IMR-90 (cell line): ENCODE results near the gene TREML2. TPM values are rescaled to one million over a fixed set of nuclear protein-coding genes. Genes with fewer than 3 reads are reported as not detected.

ENCODE experiments used
- ATAC-seq: fragments of 200-7000 bp; cut with Tn5 transposase; 2 replicates; pipeline ENCODE4 v1.9.1; 2020; ENCODE audit warnings: low read depth, mild to moderate bottlenecking, moderate library complexity
- BruUV-seq: library from RNA; stranded (reverse); fragments of 400-500 nt; replicated peaks from 2 replicates; lab custom pipeline; 2021; lab: Mats Ljungman, UMichigan
- CTCF ChIA-PET: fragments of 300-600 bp; formaldehyde crosslinking; extraction: SDS; loops from one replicate; lab custom pipeline; 2021; ENCODE audit warnings: antibody characterized with exemption; lab: Yijun Ruan, JAX
- POLR2A ChIA-PET: fragments of 300-600 bp; sonication (Branson Sonifier 250); formaldehyde crosslinking; loops from one replicate; lab custom pipeline; 2022; ENCODE audit warnings: antibody characterized with exemption; ENCODE audit not compliant: unreplicated experiment; lab: Charles Lee
- DNase-seq: peaks from one replicate; pipeline ENCODE4 v3.0.0; 2013
- H2AFZ ChIP-seq: replicated peaks from 2 replicates; pipeline ENCODE3; 2013; ENCODE audit warnings: low read length, mild to moderate bottlenecking; ENCODE audit not compliant: poor library complexity
- H2AK5ac ChIP-seq: 2 replicates; pipeline ENCODE4 v1.6.1; 2013; ENCODE audit warnings: low read depth, low read length, inconsistent platforms
- H2AK9ac ChIP-seq: replicated peaks from 2 replicates; pipeline ENCODE3; 2013; ENCODE audit warnings: mild to moderate bottlenecking, low read depth, low read length, moderate library complexity; ENCODE audit not compliant: poor library complexity
- H2BK120ac ChIP-seq: 2 replicates; pipeline ENCODE4 v1.6.1; 2013; ENCODE audit warnings: low read depth, low read length, inconsistent platforms
- H2BK15ac ChIP-seq: 3 replicates; pipeline ENCODE4 v1.6.1; 2013; ENCODE audit warnings: low read depth, low read length, inconsistent platforms
- H2BK20ac ChIP-seq: 2 replicates; pipeline ENCODE4 v1.6.1; 2013; ENCODE audit warnings: low read depth, mild to moderate bottlenecking, inconsistent platforms, low read length, moderate library complexity
- H2BK5ac ChIP-seq: 2 replicates; pipeline ENCODE4 v1.6.1; 2013; ENCODE audit warnings: mild to moderate bottlenecking, low read depth, low read length, inconsistent platforms; ENCODE audit not compliant: poor library complexity, severe bottlenecking
- H3K14ac ChIP-seq: replicated peaks from 2 replicates; pipeline ENCODE4 v1.6.1; 2013; ENCODE audit warnings: low read depth, low read length, inconsistent platforms
- H3K18ac ChIP-seq: 2 replicates; pipeline ENCODE4 v1.6.1; 2013; ENCODE audit warnings: low read depth, low read length, control low read depth
- H3K23ac ChIP-seq: 2 replicates; pipeline ENCODE4 v1.6.1; 2013; ENCODE audit warnings: low read depth, low read length, inconsistent platforms
- H3K27ac ChIP-seq: 2 replicates; pipeline ENCODE4 v1.5.1; 2013; ENCODE audit warnings: mild to moderate bottlenecking, control low read depth, low read length; ENCODE audit not compliant: insufficient read depth
- H3K27me3 ChIP-seq: 2 replicates; pipeline ENCODE4 v1.6.1; 2013; ENCODE audit warnings: low read length; ENCODE audit not compliant: control insufficient read depth, insufficient read depth
- H3K36me3 ChIP-seq: 2 replicates; pipeline ENCODE4 v1.6.1; 2013; ENCODE audit warnings: low read length, mixed read lengths; ENCODE audit not compliant: control insufficient read depth, insufficient read depth
- H3K4ac ChIP-seq: 2 replicates; pipeline ENCODE4 v1.6.1; 2013; ENCODE audit warnings: low read depth, low read length, inconsistent platforms
- H3K4me1 ChIP-seq: 2 replicates; pipeline ENCODE4 v1.6.1; 2013; ENCODE audit warnings: low read length, mixed read lengths; ENCODE audit not compliant: control insufficient read depth, insufficient read depth
- H3K4me2 ChIP-seq: 2 replicates; pipeline ENCODE4 v1.6.1; 2013; ENCODE audit warnings: low read depth, mild to moderate bottlenecking, control low read depth, low read length, moderate library complexity
- H3K4me3 ChIP-seq: 2 replicates; pipeline ENCODE4 v1.5.1; 2013; ENCODE audit warnings: low read depth, mild to moderate bottlenecking, control low read depth, low read length, moderate library complexity; ENCODE audit not compliant: insufficient read depth
- H3K56ac ChIP-seq: 2 replicates; pipeline ENCODE4 v1.6.1; 2013; ENCODE audit warnings: low read length, inconsistent platforms; ENCODE audit not compliant: insufficient read depth; ENCODE audit errors: extremely low read depth
- H3K79me1 ChIP-seq, 2 experiments: 2 replicates each; pipeline ENCODE4 v1.6.1; 2013; ENCODE audit warnings: low read length in 2 of 2, inconsistent platforms in 1 of 2, low read depth in 1 of 2
- H3K9ac ChIP-seq: 2 replicates; pipeline ENCODE4 v1.6.1; 2013; ENCODE audit warnings: low read depth, low read length, control low read depth
- H3K9me1 ChIP-seq: 2 replicates; pipeline ENCODE4 v1.6.1; 2013; ENCODE audit warnings: low read length, inconsistent platforms; ENCODE audit not compliant: insufficient read depth
- H3K9me3 ChIP-seq: 2 replicates; pipeline ENCODE4 v1.6.1; 2013; ENCODE audit warnings: low read length; ENCODE audit not compliant: control insufficient read depth, insufficient read depth
- H4K20me1 ChIP-seq: 2 replicates; pipeline ENCODE4 v1.6.1; 2013; ENCODE audit warnings: low read length, inconsistent platforms; ENCODE audit not compliant: insufficient read depth
- H4K5ac ChIP-seq: 2 replicates; pipeline ENCODE4 v1.6.1; 2013; ENCODE audit warnings: mild to moderate bottlenecking, low read depth, low read length, control low read depth
- H4K8ac ChIP-seq, 2 experiments: 2 replicates each; pipeline ENCODE4 v1.6.1; 2013; ENCODE audit warnings: low read depth in 2 of 2, low read length in 2 of 2, control low read depth in 1 of 2, inconsistent platforms in 1 of 2
- H4K91ac ChIP-seq: 2 replicates; pipeline ENCODE4 v1.6.1; 2013; ENCODE audit warnings: low read depth, low read length, inconsistent platforms; ENCODE audit not compliant: insufficient read depth
- CHD1 ChIP-seq: IDR thresholded peaks from 2 replicates; pipeline ENCODE4 v1.6.1; 2012; ENCODE audit warnings: low read depth, low read length, improper control_type of control experiment
- FOS ChIP-seq: fragments of 150-350 bp; IDR thresholded peaks from 2 replicates; pipeline ENCODE4 v1.6.1; 2016; ENCODE audit warnings: low read depth, low read length
- MXI1 ChIP-seq: IDR thresholded peaks from 2 replicates; pipeline ENCODE4 v1.6.1; 2012; ENCODE audit warnings: low read depth, mild to moderate bottlenecking, low read length, moderate library complexity, borderline replicate concordance
- NFE2L2 ChIP-seq: fragments of 150-350 bp; IDR thresholded peaks from 2 replicates; pipeline ENCODE4 v1.6.1; 2016; ENCODE audit warnings: low read depth, mild to moderate bottlenecking, low read length
- RFX5 ChIP-seq: IDR thresholded peaks from 2 replicates; pipeline ENCODE4 v1.8.0; 2012; ENCODE audit warnings: low read depth, mild to moderate bottlenecking, low read length, moderate library complexity
- WGBS, 2 experiments: methylation state at CpG; one replicate each; pipeline versions ENCODE4 v1.1.5 to v1.1.7; 2013; ENCODE audit warnings: missing lambda C conversion rate in 2 of 2; ENCODE audit not compliant: insufficient read length in 1 of 2; ENCODE audit errors: extremely low coverage in 2 of 2; 5-methylcytosine and 5-hydroxymethylcytosine counted together
- dilution Hi-C: fragments of 300-500 bp; cut with HindIII; formaldehyde crosslinking; loops from one replicate; pipeline ENCODE4 v1.14.3; 2018; ENCODE audit warnings: low sequenced_read_pairs; ENCODE audit not compliant: unreplicated experiment
- in situ Hi-C: fragments of 300-500 bp; cut with MboI; formaldehyde crosslinking; loops from 3 replicates; pipeline ENCODE4 v1.14.3; 2019; ENCODE audit warnings: low sequenced_read_pairs, inconsistent platforms, mixed read lengths
- intact Hi-C: fragments of 100-400 bp; cut with micrococcal nuclease; formaldehyde crosslinking; loops from 2 replicates; pipeline ENCODE4 v1.10.0; 2022
- polyA plus RNA-seq, 3 experiments: library from polyadenylated mRNA; depleted of rRNA; stranded (reverse); fragments of >200 nt; gene quantifications; 2 replicates each; pipeline ENCODE4 v1.2.3, GENCODE V29; 2012; ENCODE audit warnings: low replicate concordance in 1 of 3
- total RNA-seq: library from RNA; depleted of rRNA; stranded (reverse); fragments of >200 nt; gene quantifications from 2 replicates; pipeline ENCODE4 v1.2.3, GENCODE V29; 2012
- TF ChIP-seq, protein P1 (sequence below): conservative IDR thresholded peaks from 2 replicates; pipeline ENCODE4 v1.5.1; 2012; ENCODE audit warnings: mild to moderate bottlenecking, low read depth, low read length, improper control_type of control experiment
- TF ChIP-seq, protein P2 (sequence below): fragments of 150-350 bp; IDR thresholded peaks from 2 replicates; pipeline ENCODE4 v1.6.1; 2017; ENCODE audit warnings: mild to moderate bottlenecking, antibody characterized with exemption, low read length, low read depth

The TREML2 gene
- total and polyA plus RNA-seq, 2 of the 4 experiments (the other 2 are of a cell fraction): not detected

DNA sequence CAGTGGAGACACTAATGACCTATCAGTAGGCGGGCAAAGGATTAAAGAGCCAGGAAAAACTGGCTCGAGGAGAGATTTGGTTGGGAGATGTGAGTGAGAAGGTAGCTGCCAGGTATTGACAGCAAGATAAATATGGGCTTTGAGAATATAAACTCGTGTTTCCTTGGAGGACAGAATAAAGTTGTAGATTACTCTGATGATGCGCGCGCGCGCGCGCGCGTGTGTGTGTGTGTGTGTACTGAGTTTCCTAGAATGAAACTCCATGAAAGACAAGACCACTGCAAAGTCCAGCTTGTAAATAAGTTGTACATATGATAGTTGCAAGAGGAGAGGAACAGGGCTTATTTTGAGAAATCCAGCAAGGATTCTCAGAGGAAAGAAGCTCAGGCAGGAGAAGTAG is 24.8 kb downstream of the TREML2 start:
- H3K56ac ChIP-seq: no peak overlapping the region
- no peak overlapping the region for H3K9ac ChIP-seq
- no TSS peak for BruUV-seq
- no peak overlapping the region for H2BK120ac ChIP-seq
- no peaks in the 10 kb centered on the region for H3K36me3 ChIP-seq
- H4K91ac ChIP-seq: no peak overlapping the region
- no peak overlapping the region for H2AK9ac ChIP-seq
- H2AFZ ChIP-seq: no peak overlapping the region
- H2AK5ac ChIP-seq: no peak overlapping the region
- H3K4me2 ChIP-seq: no peak overlapping the region
- DNase-seq: no peak
- H3K27me3 ChIP-seq: peaks cover 5% of the 10 kb centered on the region
- H3K27ac ChIP-seq: no peak overlapping the region
- no peaks in the 10 kb centered on the region for H3K9me1 ChIP-seq
- CTCF ChIA-PET: interaction anchor here (0.9 kb wide), 1 partner anchor 84 kb away, joined by 5 read pairs; no protein-coding TSS in a partner anchor
- intact Hi-C loops: no loop called here
- H4K20me1 ChIP-seq: no peaks in the 10 kb centered on the region
- H3K9me3 ChIP-seq: no peaks in the 10 kb centered on the region
- no peak overlapping the region for H3K4ac ChIP-seq
- TF ChIP-seq, protein P1, sequence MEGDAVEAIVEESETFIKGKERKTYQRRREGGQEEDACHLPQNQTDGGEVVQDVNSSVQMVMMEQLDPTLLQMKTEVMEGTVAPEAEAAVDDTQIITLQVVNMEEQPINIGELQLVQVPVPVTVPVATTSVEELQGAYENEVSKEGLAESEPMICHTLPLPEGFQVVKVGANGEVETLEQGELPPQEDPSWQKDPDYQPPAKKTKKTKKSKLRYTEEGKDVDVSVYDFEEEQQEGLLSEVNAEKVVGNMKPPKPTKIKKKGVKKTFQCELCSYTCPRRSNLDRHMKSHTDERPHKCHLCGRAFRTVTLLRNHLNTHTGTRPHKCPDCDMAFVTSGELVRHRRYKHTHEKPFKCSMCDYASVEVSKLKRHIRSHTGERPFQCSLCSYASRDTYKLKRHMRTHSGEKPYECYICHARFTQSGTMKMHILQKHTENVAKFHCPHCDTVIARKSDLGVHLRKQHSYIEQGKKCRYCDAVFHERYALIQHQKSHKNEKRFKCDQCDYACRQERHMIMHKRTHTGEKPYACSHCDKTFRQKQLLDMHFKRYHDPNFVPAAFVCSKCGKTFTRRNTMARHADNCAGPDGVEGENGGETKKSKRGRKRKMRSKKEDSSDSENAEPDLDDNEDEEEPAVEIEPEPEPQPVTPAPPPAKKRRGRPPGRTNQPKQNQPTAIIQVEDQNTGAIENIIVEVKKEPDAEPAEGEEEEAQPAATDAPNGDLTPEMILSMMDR: no peak
- TF ChIP-seq RFX5 (no peak), CHD1 (no peak), NFE2L2 (no peak), MXI1 (no peak), FOS (no peak)
- TF ChIP-seq, protein P2, sequence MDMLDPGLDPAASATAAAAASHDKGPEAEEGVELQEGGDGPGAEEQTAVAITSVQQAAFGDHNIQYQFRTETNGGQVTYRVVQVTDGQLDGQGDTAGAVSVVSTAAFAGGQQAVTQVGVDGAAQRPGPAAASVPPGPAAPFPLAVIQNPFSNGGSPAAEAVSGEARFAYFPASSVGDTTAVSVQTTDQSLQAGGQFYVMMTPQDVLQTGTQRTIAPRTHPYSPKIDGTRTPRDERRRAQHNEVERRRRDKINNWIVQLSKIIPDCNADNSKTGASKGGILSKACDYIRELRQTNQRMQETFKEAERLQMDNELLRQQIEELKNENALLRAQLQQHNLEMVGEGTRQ: no peak
- H2BK20ac ChIP-seq: no peak overlapping the region
- no peak overlapping the region for H3K4me3 ChIP-seq
- no peak overlapping the region for H3K23ac ChIP-seq
- no peaks in the 10 kb centered on the region for H3K79me1 ChIP-seq
- no peak overlapping the region for H4K8ac ChIP-seq
- WGBS, 2 experiments: 31% methylated on average over 3 of the region's 12 CpGs; no CpG with 5 or more reads in 1 of the 2 experiments
- in situ Hi-C loops: no loop called here
- no peak overlapping the region for H2BK5ac ChIP-seq
- no peak for ATAC-seq
- dilution Hi-C loops: no loop called here
- H3K18ac ChIP-seq: no peak overlapping the region
- no peak overlapping the region for H3K14ac ChIP-seq
- H2BK15ac ChIP-seq: no peak overlapping the region
- H4K5ac ChIP-seq: no peak overlapping the region
- H3K4me1 ChIP-seq: no peaks in the 10 kb centered on the region
- POLR2A ChIA-PET: no interaction called here
